GM23338 (cell line): ENCODE data around the gene ADAMTS14. TPM values are rescaled to one million over a fixed set of nuclear protein-coding genes. Genes with fewer than 3 reads are reported as not detected.

Experiments
- ATAC-seq: fragments of 200-7000 bp; cut with Tn5 transposase; 3 replicates; pipeline ENCODE4 v1.9.1; 2020
- DNase-seq: peaks from one replicate; pipeline ENCODE4 v3.0.0-alpha.2; 2015; ENCODE audit warnings: low spot score
- H2AFZ ChIP-seq: fragments of 200-600 bp; sonication (generic); 2 replicates; pipeline ENCODE4 v1.8.0; 2016; ENCODE audit warnings: antibody characterized with exemption, mild to moderate bottlenecking, moderate library complexity
- H3F3A ChIP-seq: fragments of 200-600 bp; sonication (generic); replicated peaks from 2 replicates; pipeline ENCODE4 v1.8.0; 2017; ENCODE audit warnings: antibody characterized with exemption, mixed run types, low read depth
- H3K27ac ChIP-seq: fragments of 200-600 bp; sonication (generic); 2 replicates; pipeline ENCODE4 v1.6.1; 2016; ENCODE audit warnings: low read depth
- H3K27me3 ChIP-seq: fragments of 200-600 bp; sonication (generic); 2 replicates; pipeline ENCODE4 v1.8.0; 2016; ENCODE audit warnings: mild to moderate bottlenecking, mixed run types, moderate library complexity; ENCODE audit not compliant: insufficient read depth
- H3K36me3 ChIP-seq: fragments of 200-600 bp; sonication (generic); 2 replicates; pipeline ENCODE4 v1.8.0; 2016; ENCODE audit warnings: mild to moderate bottlenecking; ENCODE audit not compliant: insufficient read depth
- H3K4me1 ChIP-seq: fragments of 200-600 bp; sonication (generic); 2 replicates; pipeline ENCODE4 v1.8.0; 2016; ENCODE audit warnings: mild to moderate bottlenecking, moderate library complexity; ENCODE audit not compliant: insufficient read depth
- H3K4me2 ChIP-seq: fragments of 200-600 bp; sonication (generic); 2 replicates; pipeline ENCODE4 v1.7.1; 2017; ENCODE audit warnings: mixed run types
- H3K4me3 ChIP-seq: fragments of 200-600 bp; sonication (generic); 2 replicates; pipeline ENCODE4 v1.6.1; 2016; ENCODE audit warnings: mixed run types
- H3K79me2 ChIP-seq: fragments of 200-600 bp; sonication (generic); replicated peaks from 2 replicates; pipeline ENCODE4 v1.8.0; 2017; ENCODE audit warnings: mild to moderate bottlenecking; ENCODE audit not compliant: insufficient read depth
- H3K9me2 ChIP-seq: fragments of 200-600 bp; sonication (generic); 2 replicates; pipeline ENCODE4 v1.8.0; 2017; ENCODE audit not compliant: insufficient read depth
- H4K20me1 ChIP-seq: fragments of 200-600 bp; sonication (generic); replicated peaks from 2 replicates; pipeline ENCODE4 v1.8.0; 2017; ENCODE audit warnings: mild to moderate bottlenecking; ENCODE audit not compliant: insufficient read depth
- H3K27ac Mint-ChIP-seq: 2 replicates; pipeline ENCODE4 v1.8.0; 2020; ENCODE audit warnings: inconsistent platforms, mild to moderate bottlenecking, moderate library complexity, mixed read lengths
- H3K27me3 Mint-ChIP-seq: 3 replicates; pipeline ENCODE4 v1.8.0; 2022; ENCODE audit warnings: low read depth, mild to moderate bottlenecking, moderate library complexity, mixed read lengths, inconsistent platforms; ENCODE audit not compliant: insufficient read depth, poor library complexity
- H3K36me3 Mint-ChIP-seq: 3 replicates; pipeline ENCODE4 v1.8.0; 2021; ENCODE audit warnings: low read depth, mild to moderate bottlenecking, inconsistent platforms, moderate library complexity, mixed read lengths
- H3K4me1 Mint-ChIP-seq: 3 replicates; pipeline ENCODE4 v1.8.0; 2020; ENCODE audit warnings: mild to moderate bottlenecking, inconsistent platforms, mixed read lengths
- H3K4me3 Mint-ChIP-seq: 3 replicates; pipeline ENCODE4 v1.8.0; 2021; ENCODE audit warnings: moderate library complexity, mild to moderate bottlenecking, inconsistent platforms, mixed read lengths
- H3K9me3 Mint-ChIP-seq: 3 replicates; pipeline ENCODE4 v1.8.0; 2020; ENCODE audit warnings: moderate library complexity, mild to moderate bottlenecking, inconsistent platforms, mixed read lengths
- ETS1 ChIP-seq: IDR thresholded peaks from 2 replicates; pipeline ENCODE4 v1.6.1; 2016; ENCODE audit warnings: antibody characterized with exemption
- EZH2 ChIP-seq: fragments of 200-600 bp; sonication (generic); IDR thresholded peaks from one replicate; pipeline ENCODE4 v1.8.0; 2017; ENCODE audit warnings: antibody characterized with exemption, mild to moderate bottlenecking, low read depth; ENCODE audit not compliant: unreplicated experiment
- EZH2phosphoT487 ChIP-seq: fragments of 200-600 bp; sonication (generic); IDR thresholded peaks from one replicate; pipeline ENCODE4 v1.8.1; 2018; ENCODE audit warnings: antibody characterized with exemption; ENCODE audit not compliant: unreplicated experiment
- POLR2AphosphoS5 ChIP-seq: IDR thresholded peaks from 2 replicates; pipeline ENCODE4 v1.6.1; 2016; ENCODE audit warnings: antibody characterized with exemption, low read depth
- STAT1 ChIP-seq: IDR thresholded peaks from one replicate; pipeline ENCODE4 v1.6.1; 2016; ENCODE audit warnings: antibody characterized with exemption; ENCODE audit not compliant: unreplicated experiment
- ZNF114 ChIP-seq: fragments of 250-450 bp; sonication (Bioruptor Pico); IDR thresholded peaks from 2 replicates; pipeline ENCODE4 v1.5.0; 2020; ENCODE audit warnings: mild to moderate bottlenecking, moderate library complexity
- ZNF331 ChIP-seq: fragments of 250-450 bp; sonication (Bioruptor Pico); IDR thresholded peaks from 2 replicates; pipeline ENCODE4 v1.5.0; 2020; ENCODE audit warnings: low read depth, mild to moderate bottlenecking, moderate library complexity
- polyA plus RNA-seq: library from polyadenylated mRNA; unstranded; fragments of >200 nt; fragmentation: Nextera tagmentation; extraction: Ambion mirVana; gene quantifications from 2 replicates; pipeline ENCODE4 v1.2.1, GENCODE V29; 2016
- total RNA-seq: library from RNA; depleted of rRNA; stranded (reverse); fragments of >200 nt; shearing (Covaris generic); gene quantifications from 2 replicates; pipeline ENCODE4 v1.2.3, GENCODE V29; 2014
- TF ChIP-seq, protein P1 (sequence below): fragments of 250-450 bp; sonication (Bioruptor Pico); IDR thresholded peaks from 2 replicates; pipeline ENCODE4 v1.5.0; 2020; ENCODE audit warnings: mild to moderate bottlenecking, moderate library complexity

ADAMTS14 gene
- total and polyA plus RNA-seq, 2 experiments from 2014 or later, result 1.9 to 2.1 TPM

GRCh38 chr10:70726909-70727495 is 54.7 kb downstream of the ADAMTS14 start (continued):
- TF ChIP-seq, protein P1, sequence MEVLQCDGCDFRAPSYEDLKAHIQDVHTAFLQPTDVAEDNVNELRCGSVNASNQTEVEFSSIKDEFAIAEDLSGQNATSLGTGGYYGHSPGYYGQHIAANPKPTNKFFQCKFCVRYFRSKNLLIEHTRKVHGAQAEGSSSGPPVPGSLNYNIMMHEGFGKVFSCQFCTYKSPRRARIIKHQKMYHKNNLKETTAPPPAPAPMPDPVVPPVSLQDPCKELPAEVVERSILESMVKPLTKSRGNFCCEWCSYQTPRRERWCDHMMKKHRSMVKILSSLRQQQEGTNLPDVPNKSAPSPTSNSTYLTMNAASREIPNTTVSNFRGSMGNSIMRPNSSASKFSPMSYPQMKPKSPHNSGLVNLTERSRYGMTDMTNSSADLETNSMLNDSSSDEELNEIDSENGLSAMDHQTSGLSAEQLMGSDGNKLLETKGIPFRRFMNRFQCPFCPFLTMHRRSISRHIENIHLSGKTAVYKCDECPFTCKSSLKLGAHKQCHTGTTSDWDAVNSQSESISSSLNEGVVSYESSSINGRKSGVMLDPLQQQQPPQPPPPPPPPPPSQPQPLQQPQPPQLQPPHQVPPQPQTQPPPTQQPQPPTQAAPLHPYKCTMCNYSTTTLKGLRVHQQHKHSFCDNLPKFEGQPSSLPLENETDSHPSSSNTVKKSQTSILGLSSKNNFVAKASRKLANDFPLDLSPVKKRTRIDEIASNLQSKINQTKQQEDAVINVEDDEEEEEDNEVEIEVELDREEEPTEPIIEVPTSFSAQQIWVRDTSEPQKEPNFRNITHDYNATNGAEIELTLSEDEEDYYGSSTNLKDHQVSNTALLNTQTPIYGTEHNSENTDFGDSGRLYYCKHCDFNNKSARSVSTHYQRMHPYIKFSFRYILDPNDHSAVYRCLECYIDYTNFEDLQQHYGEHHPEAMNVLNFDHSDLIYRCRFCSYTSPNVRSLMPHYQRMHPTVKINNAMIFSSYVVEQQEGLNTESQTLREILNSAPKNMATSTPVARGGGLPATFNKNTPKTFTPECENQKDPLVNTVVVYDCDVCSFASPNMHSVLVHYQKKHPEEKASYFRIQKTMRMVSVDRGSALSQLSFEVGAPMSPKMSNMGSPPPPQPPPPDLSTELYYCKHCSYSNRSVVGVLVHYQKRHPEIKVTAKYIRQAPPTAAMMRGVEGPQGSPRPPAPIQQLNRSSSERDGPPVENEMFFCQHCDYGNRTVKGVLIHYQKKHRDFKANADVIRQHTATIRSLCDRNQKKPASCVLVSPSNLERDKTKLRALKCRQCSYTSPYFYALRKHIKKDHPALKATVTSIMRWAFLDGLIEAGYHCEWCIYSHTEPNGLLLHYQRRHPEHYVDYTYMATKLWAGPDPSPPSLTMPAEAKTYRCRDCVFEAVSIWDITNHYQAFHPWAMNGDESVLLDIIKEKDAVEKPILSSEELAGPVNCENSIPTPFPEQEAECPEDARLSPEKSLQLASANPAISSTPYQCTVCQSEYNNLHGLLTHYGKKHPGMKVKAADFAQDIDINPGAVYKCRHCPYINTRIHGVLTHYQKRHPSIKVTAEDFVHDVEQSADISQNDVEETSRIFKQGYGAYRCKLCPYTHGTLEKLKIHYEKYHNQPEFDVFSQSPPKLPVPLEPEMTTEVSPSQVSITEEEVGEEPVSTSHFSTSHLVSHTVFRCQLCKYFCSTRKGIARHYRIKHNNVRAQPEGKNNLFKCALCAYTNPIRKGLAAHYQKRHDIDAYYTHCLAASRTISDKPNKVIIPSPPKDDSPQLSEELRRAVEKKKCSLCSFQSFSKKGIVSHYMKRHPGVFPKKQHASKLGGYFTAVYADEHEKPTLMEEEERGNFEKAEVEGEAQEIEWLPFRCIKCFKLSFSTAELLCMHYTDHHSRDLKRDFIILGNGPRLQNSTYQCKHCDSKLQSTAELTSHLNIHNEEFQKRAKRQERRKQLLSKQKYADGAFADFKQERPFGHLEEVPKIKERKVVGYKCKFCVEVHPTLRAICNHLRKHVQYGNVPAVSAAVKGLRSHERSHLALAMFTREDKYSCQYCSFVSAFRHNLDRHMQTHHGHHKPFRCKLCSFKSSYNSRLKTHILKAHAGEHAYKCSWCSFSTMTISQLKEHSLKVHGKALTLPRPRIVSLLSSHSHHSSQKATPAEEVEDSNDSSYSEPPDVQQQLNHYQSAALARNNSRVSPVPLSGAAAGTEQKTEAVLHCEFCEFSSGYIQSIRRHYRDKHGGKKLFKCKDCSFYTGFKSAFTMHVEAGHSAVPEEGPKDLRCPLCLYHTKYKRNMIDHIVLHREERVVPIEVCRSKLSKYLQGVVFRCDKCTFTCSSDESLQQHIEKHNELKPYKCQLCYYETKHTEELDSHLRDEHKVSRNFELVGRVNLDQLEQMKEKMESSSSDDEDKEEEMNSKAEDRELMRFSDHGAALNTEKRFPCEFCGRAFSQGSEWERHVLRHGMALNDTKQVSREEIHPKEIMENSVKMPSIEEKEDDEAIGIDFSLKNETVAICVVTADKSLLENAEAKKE (CRISPR knock-in tag), result no peak
- no peak for TF ChIP-seq ZNF331 (CRISPR knock-in tag)

- Histone ChIP-seq H3K27ac (no peak overlapping the region), H3F3A (no peaks in the 10 kb centered on the region), H3K4me1 (no peaks in the 10 kb centered on the region), H3K79me2 (no peaks in the 10 kb centered on the region), H2AFZ (no peak overlapping the region), H3K36me3 (no peaks in the 10 kb centered on the region), H3K9me2 (no peaks in the 10 kb centered on the region), H3K4me2 (no peak overlapping the region), H4K20me1 (no peaks in the 10 kb centered on the region), H3K27me3 (no peaks in the 10 kb centered on the region), H3K4me3 (no peak overlapping the region)
- Mint-ChIP-seq H3K27me3 (peaks cover 13% of the 10 kb centered on the region), H3K4me1 (peaks cover 12% of the 10 kb centered on the region), H3K36me3 (peaks cover 3% of the 10 kb centered on the region; the same call in 1 of the 3 replicates), H3K27ac (no peak overlapping the region), H3K9me3 (peaks cover 2% of the 10 kb centered on the region; the same call in 1 of the 3 replicates), H3K4me3 (no peak overlapping the region)
- ATAC-seq (no peak), DNase-seq (no peak)
- TF ChIP-seq ETS1 (no peak), EZH2 (no peak), ZNF114 (no peak), EZH2phosphoT487 (no peak), STAT1 (no peak), POLR2AphosphoS5 (no peak), ZNF331 (CRISPR knock-in tag) (no peak)
- TF ChIP-seq, protein P1 (CRISPR knock-in tag), result no peak
These were observed 56.0 kb downstream of the ADAMTS14 start for GRCh38 chr10:70728328-70728727.
